Ascending aorta (tissue), 2 donors: Measurements from ENCODE around the gene KDELR3. TPM values are rescaled to one million over a fixed set of nuclear protein-coding genes. Genes with fewer than 3 reads are reported as not detected.

Experiments used
- DNase-seq, 2 donors: peaks; one replicate each; pipeline ENCODE4 v3.0.0-alpha.2; 2019; ENCODE audit warnings: low spot score in 2 of 2
- H3K27ac ChIP-seq, 2 donors: fragments of 200-600 bp; sonication (generic); one replicate each; pipeline ENCODE4 v1.5.1; 2016 to 2017; ENCODE audit warnings: mild to moderate bottlenecking in 1 of 2
- H3K27me3 ChIP-seq: fragments of 200-600 bp; sonication (generic); one replicate; pipeline ENCODE4 v1.5.1; 2017
- H3K36me3 ChIP-seq, 2 donors: fragments of 200-600 bp; sonication (generic); one replicate each; pipeline ENCODE4 v1.5.1; 2016
- H3K4me1 ChIP-seq, 2 donors: fragments of 200-600 bp; sonication (generic); one replicate each; pipeline ENCODE4 v1.5.1; 2016 to 2017; ENCODE audit warnings: mild to moderate bottlenecking in 1 of 2
- H3K4me3 ChIP-seq, 2 donors: fragments of 200-600 bp; sonication (generic); one replicate each; pipeline ENCODE4 v1.5.1; 2016 to 2017; ENCODE audit warnings: mild to moderate bottlenecking in 1 of 2
- H3K9me3 ChIP-seq, 2 donors: fragments of 200-600 bp; sonication (generic); one replicate each; pipeline ENCODE4 v1.5.1; 2016
- CTCF ChIP-seq, 3 experiments: fragments of 200-600 bp in 2 of 3; fragments of 450-650 bp in 1 of 3; sonication (generic) in 2 of 3; IDR thresholded peaks; one replicate each; pipeline ENCODE4 v1.5.1; 2016 to 2019; ENCODE audit warnings: antibody characterized with exemption in 3 of 3, mild to moderate bottlenecking in 1 of 3, moderate library complexity in 1 of 3
- intact Hi-C: fragments of 100-400 bp; cut with DNase I; formaldehyde crosslinking; loops from one replicate; pipeline ENCODE4 v1.15.1; 2023
- total RNA-seq: library from RNA; depleted of rRNA; stranded (reverse); fragments of >200 nt; gene quantifications from one replicate; pipeline ENCODE4 v1.1.0, GENCODE V29; 2016

The KDELR3 gene
- total RNA-seq, 1 donor from 2014 or later: 11.8 TPM

GRCh38 chr22:38519453-38520250 lies 51.8 kb downstream of the KDELR3 start:
- Histone ChIP-seq H3K4me1 (no peaks in the 10 kb centered on the region), H3K27ac (no peak overlapping the region), H3K36me3 (no peaks in the 10 kb centered on the region), H3K27me3 (no peaks in the 10 kb centered on the region), H3K9me3 (no peaks in the 10 kb centered on the region), H3K4me3 (no peak overlapping the region)
- intact Hi-C loops: no loop called here
- TF ChIP-seq CTCF (IDR thresholded peaks at IDR 0.05): no peak
- no peak for DNase-seq

GRCh38 chr22:38523029-38523428 lies 55.1 kb downstream of the KDELR3 start:
- DNase-seq: no peak
- intact Hi-C loops: no loop called here
- Histone ChIP-seq H3K4me1 (no peaks in the 10 kb centered on the region), H3K4me3 (no peak overlapping the region), H3K36me3 (no peaks in the 10 kb centered on the region), H3K9me3 (no peaks in the 10 kb centered on the region), H3K27me3 (no peaks in the 10 kb centered on the region), H3K27ac (no peak overlapping the region)
- TF ChIP-seq CTCF (IDR thresholded peaks at IDR 0.05): no peak

GRCh38 chr22:38523479-38523878 lies 55.6 kb downstream of the KDELR3 start:
- intact Hi-C loops: no loop called here
- no peak for DNase-seq
- Histone ChIP-seq H3K9me3 (no peaks in the 10 kb centered on the region), H3K27me3 (no peaks in the 10 kb centered on the region), H3K4me1 (no peaks in the 10 kb centered on the region), H3K4me3 (no peak overlapping the region), H3K27ac (no peak overlapping the region), H3K36me3 (no peaks in the 10 kb centered on the region)
- no peak for TF ChIP-seq CTCF (IDR thresholded peaks at IDR 0.05)

GRCh38 chr22:38524429-38524828 lies 56.5 kb downstream of the KDELR3 start:
- no peak for DNase-seq
- Histone ChIP-seq H3K4me1 (no peaks in the 10 kb centered on the region), H3K27ac (no peak overlapping the region), H3K4me3 (no peak overlapping the region), H3K36me3 (no peaks in the 10 kb centered on the region), H3K27me3 (no peaks in the 10 kb centered on the region), H3K9me3 (no peaks in the 10 kb centered on the region)
- intact Hi-C loops: no loop called here
- no peak for TF ChIP-seq CTCF (IDR thresholded peaks at IDR 0.05)

- DNase-seq: no peak
- intact Hi-C loops: no loop called here
- no peak overlapping the region for H3K4me3 ChIP-seq
- no peaks in the 10 kb centered on the region for H3K4me1 ChIP-seq
- H3K9me3 ChIP-seq: no peaks in the 10 kb centered on the region
- H3K27ac ChIP-seq: peak overlapping the region in 1 of 2 donors; percentile 49
- TF ChIP-seq CTCF (IDR thresholded peaks at IDR 0.05): no peak
- H3K36me3 ChIP-seq: no peaks in the 10 kb centered on the region
- H3K27me3 ChIP-seq: no peaks in the 10 kb centered on the region
These were observed 63.5 kb downstream of the KDELR3 start for GRCh38 chr22:38531251-38531938.

Other genes with a start within 250 kb of the KDELR3 start
- gene TMEM184B, start 195.1 kb upstream of the KDELR3 start, total RNA-seq: 118 TPM
- 185 TPM for gene CSNK1E, start 150.7 kb upstream of the KDELR3 start, total RNA-seq
- not detected for gene KCNJ4, start 12.9 kb upstream of the KDELR3 start, total RNA-seq
- 837 TPM for gene DDX17, start 38.2 kb downstream of the KDELR3 start, total RNA-seq
- gene DMC1, start 102.1 kb downstream of the KDELR3 start, total RNA-seq: not detected
- 0.43 TPM for gene FAM227A, start 188.3 kb downstream of the KDELR3 start, total RNA-seq
- 14.0 TPM for gene CBY1, start 188.5 kb downstream of the KDELR3 start, total RNA-seq
- gene TOMM22, start 213.9 kb downstream of the KDELR3 start, total RNA-seq: 19.3 TPM
- 153 TPM for gene JOSD1, start 232.8 kb downstream of the KDELR3 start, total RNA-seq
- 89.5 TPM for gene GTPBP1, start 237.8 kb downstream of the KDELR3 start, total RNA-seq